GM19438 (cell line): ENCODE data around the gene PCDHB14.
"Not testable (repeated sequence)": the region's sequence is repeated elsewhere in the genome, so short reads cannot be mapped to it uniquely, and the experiment has no call there.

Experiments
- ATAC-seq: cut with Tn5 transposase; IDR thresholded peaks from one replicate; pipeline ENCODE4 v1.9.1; 2021; ENCODE audit warnings: low read depth; ENCODE audit not compliant: unreplicated experiment

PCDHB14 gene

DNA sequence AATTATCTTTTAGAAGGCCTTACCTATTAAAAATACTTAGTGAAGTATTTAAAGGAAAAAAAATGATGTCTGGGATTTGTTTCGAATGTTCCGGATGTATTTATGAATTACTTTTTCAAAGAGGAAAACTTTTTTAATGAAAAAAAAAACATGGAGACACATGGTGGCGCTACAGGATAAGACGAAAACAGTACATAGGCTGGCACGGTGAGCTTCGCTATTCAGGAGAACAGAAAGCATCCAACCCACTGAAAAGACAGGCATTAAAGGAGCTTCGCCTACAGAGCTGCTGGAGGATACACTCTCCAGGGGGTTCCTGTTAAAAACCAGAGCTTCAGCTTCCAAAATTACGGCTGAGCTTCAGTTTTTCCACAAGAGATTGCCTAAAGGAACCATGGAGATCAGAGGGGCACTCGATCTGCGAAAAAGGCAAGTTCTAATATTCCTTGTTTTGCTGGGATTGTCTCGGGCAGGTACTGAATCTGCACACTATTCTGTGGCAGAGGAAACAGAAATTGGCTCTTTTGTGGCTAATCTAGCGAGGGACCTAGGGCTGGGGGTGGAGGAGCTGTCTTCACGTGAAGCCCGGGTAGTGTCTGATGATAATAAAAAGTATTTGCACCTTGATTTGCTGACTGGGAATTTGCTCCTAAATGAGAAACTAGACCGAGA is at the start of gene PCDHB14:
Gene PCDHB14 (plus strand): TSS at position 232 of the 672 bp plus-strand sequence. CDS start 163 bp downstream, at position 395.
- no peak for ATAC-seq

DNA sequence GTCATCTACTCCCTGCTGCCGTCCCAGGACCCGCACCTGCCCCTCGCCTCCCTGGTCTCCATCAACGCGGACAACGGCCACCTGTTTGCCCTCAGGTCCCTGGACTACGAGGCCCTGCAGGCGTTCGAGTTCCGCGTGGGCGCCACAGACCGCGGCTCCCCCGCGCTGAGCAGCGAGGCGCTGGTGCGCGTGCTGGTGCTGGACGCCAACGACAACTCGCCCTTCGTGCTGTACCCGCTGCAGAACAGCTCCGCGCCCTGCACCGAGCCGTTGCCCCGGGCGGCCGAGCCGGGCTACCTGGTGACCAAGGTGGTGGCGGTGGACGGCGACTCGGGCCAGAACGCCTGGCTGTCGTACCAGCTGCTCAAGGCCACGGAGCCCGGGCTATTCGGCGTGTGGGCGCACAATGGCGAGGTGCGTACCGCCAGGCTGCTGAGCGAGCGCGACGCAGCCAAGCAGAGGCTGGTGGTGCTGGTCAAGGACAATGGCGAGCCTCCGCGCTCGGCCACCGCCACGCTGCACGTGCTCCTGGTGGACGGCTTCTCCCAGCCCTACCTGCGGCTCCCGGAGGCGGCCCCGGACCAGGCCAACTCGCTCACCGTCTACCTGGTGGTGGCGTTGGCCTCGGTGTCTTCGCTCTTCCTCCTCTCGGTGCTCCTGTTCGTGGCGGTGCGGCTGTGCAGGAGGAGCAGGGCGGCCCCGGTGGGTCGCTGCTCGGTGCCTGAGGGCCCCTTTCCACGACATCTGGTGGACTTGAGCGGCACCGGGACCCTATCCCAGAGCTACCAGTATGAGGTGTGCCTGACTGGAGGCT is 48.6 kb upstream of the PCDHB14 start:
- ATAC-seq, result not testable (repeated sequence)

DNA sequence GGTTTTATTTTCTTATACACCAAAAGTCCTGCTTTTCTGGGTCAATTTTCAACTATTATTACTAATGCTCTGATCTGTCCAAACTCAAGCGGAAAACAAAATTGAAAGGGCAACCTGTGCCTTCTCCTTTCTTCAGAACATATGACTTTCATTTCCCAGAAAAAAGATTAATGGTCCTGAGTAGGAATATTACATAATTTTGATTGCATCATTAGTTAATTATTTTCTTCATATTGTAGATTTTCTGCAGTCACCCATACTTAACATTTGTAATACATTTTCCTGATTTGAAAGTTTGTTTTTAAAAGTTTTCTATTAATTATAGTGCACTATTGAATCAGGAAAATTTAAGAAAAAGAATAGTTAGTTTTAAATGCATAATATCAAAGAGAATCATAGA is 47.2 kb upstream of the PCDHB14 start:
- ATAC-seq, result no peak

DNA sequence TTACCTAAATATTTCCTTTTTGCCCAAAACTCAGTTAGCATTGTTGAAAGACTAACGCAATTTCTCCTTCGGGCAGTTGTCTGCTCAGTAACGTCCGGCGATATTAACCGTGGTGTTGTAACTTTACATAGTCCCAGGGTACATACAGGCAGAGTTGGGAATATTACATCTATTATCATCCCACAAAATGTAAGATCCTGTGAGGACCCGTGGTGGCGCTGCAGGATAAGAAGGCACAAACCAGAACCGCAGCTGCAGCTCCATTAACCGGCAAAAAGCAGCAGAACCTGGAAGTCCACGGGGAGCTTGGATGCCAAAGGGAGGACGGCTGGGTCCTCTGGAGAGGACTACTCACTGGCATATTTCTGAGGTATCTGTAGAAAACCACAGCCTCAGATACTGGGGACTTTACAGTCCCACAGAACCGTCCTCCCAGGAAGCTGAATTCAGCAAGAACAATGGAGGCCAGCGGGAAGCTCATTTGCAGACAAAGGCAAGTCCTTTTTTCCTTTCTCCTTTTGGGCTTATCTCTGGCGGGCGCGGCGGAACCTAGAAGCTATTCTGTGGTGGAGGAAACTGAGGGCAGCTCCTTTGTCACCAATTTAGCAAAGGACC is 45.5 kb upstream of the PCDHB14 start, which contains the start of gene PCDHB8:
Gene PCDHB8 (plus strand): TSS at position 214 of the 615 bp plus-strand sequence. CDS start 245 bp downstream, at position 459.
- ATAC-seq, result not testable (repeated sequence)

DNA sequence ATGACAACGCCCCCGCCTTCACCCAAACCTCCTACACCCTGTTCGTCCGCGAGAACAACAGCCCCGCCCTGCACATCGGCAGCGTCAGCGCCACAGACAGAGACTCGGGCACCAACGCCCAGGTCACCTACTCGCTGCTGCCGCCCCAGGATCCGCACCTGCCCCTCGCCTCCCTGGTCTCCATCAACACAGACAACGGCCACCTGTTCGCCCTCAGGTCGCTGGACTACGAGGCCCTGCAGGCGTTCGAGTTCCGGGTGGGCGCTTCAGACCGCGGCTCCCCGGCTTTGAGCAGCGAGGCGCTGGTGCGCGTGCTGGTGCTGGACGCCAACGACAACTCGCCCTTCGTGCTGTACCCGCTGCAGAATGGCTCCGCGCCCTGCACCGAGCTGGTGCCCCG is 43.8 kb upstream of the PCDHB14 start:
- ATAC-seq, result not testable (repeated sequence)

DNA sequence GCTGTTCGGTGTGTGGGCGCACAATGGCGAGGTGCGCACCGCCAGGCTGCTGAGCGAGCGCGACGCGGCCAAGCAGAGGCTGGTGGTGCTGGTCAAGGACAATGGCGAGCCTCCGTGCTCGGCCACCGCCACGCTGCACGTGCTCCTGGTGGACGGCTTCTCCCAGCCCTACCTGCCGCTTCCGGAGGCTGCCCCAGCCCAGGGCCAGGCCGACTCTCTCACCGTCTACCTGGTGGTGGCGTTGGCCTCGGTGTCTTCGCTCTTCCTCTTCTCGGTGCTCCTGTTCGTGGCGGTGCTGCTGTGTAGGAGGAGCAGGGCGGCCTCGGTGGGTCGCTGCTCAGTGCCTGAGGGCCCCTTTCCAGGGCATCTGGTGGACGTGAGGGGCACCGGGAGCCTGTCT is 43.3 kb upstream of the PCDHB14 start:
- not testable (repeated sequence) for ATAC-seq

DNA sequence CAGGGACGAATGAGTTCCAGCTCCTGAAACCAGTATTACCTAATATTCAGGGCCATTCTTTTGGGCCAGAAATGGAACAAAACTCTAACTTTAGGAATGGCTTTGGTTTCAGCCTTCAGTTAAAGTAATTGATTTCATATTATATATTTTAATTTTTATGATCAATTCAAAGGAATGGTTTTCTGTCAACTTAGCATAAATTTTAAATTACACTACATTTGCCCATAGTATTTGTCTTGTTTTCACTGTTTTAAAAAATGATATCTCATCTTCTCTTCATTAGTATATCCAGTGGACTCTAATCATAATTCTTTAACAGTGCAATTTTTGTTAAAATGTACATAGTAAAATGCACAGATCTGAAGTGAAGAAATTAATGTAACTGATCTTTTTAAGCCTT is 42.8 kb upstream of the PCDHB14 start:
- ATAC-seq, result no peak

DNA sequence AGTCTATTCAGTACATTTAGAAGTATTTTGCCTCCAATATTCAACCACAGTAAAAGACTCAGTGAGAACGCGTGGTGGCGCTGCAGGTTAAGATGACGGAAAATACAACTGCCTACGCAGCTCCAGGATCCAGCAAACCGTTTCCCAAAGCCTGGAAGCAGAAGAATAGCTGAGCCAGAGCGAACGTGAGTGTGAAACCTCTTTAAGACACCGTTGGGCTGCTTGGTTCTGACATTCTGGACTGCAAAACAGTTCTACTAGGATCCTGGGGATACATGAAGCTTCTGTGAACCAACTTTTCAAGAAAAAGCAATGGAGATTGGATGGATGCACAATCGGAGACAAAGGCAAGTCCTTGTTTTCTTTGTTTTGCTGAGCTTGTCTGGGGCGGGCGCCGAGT is 40.9 kb upstream of the PCDHB14 start, which contains the start of gene PCDHB16:
Gene PCDHB16 (plus strand): TSS at position 140 of the 400 bp plus-strand sequence. CDS start 173 bp downstream, at position 313.
- no peak for ATAC-seq

DNA sequence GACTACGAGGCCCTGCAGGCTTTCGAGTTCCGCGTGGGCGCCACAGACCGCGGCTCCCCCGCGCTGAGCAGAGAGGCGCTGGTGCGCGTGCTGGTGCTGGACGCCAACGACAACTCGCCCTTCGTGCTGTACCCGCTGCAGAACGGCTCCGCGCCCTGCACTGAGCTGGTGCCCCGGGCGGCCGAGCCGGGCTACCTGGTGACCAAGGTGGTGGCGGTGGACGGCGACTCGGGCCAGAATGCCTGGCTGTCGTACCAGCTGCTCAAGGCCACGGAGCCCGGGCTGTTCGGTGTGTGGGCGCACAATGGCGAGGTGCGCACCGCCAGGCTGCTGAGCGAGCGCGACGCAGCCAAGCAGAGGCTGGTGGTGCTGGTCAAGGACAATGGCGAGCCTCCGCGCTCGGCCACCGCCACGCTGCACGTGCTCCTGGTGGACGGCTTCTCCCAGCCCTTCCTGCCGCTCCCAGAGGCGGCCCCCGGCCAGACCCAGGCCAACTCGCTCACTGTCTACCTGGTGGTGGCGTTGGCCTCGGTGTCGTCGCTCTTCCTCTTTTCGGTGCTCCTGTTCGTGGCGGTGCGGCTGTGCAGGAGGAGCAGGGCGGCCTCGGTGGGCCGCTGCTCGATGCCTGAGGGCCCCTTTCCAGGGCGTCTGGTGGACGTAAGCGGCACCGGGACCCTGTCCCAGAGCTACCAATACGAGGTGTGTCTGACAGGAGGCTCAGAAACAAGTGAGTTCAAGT is 38.9 kb upstream of the PCDHB14 start:
- not testable (repeated sequence) for ATAC-seq

DNA sequence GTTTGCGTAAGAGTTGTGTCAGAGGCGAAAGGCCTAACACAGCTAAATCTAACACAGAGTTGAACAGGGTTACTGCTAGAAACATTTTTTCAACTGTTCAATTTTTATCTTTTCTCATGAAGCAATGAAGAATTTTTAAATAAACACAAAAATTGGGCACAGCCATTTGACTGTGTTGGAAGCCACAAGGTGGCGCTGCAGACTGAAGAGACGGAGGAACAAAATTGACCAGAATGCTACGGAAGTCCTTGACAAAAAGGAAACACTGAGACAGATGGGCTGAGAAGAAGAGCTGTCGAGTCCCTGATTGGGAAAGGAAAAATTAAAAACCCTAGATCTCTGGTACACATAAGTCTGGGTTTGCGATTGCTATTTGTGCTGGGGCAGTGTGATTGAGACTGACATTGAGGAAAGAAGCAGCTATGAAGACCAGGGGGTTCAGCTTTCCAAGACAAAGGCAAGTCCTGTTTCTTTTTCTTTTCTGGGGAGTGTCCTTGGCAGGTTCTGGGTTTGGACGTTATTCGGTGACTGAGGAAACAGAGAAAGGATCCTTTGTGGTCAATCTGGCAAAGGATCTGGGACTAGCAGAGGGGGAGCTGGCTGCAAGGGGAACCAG is 36.1 kb upstream of the PCDHB14 start, which contains the start of gene PCDHB9:
Gene PCDHB9 (plus strand): TSS at position 265 of the 616 bp plus-strand sequence. CDS start 158 bp downstream, at position 423.
- no peak for ATAC-seq

DNA sequence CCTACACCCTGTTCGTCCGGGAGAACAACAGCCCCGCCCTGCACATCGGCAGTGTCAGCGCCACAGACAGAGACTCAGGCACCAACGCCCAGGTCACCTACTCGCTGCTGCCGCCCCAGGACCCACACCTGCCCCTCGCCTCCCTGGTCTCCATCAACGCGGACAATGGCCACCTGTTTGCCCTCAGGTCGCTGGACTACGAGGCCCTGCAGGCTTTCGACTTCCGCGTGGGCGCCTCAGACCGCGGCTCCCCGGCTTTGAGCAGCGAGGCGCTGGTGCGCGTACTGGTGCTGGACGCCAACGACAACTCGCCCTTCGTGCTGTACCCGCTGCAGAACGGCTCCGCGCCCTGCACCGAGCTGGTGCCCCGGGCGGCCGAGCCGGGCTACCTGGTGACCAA is 34.5 kb upstream of the PCDHB14 start:
- ATAC-seq, result not testable (repeated sequence)

DNA sequence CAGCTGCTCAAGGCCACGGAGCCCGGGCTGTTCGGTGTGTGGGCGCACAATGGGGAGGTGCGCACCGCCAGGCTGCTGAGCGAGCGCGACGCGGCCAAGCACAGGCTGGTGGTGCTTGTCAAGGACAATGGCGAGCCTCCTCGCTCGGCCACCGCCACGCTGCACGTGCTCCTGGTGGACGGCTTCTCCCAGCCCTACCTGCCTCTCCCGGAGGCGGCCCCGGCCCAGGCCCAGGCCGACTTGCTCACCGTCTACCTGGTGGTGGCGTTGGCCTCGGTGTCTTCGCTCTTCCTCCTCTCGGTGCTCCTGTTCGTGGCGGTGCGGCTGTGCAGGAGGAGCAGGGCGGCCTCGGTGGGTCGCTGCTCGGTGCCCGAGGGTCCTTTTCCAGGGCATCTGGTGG is 34.0 kb upstream of the PCDHB14 start:
- ATAC-seq, result not testable (repeated sequence)

DNA sequence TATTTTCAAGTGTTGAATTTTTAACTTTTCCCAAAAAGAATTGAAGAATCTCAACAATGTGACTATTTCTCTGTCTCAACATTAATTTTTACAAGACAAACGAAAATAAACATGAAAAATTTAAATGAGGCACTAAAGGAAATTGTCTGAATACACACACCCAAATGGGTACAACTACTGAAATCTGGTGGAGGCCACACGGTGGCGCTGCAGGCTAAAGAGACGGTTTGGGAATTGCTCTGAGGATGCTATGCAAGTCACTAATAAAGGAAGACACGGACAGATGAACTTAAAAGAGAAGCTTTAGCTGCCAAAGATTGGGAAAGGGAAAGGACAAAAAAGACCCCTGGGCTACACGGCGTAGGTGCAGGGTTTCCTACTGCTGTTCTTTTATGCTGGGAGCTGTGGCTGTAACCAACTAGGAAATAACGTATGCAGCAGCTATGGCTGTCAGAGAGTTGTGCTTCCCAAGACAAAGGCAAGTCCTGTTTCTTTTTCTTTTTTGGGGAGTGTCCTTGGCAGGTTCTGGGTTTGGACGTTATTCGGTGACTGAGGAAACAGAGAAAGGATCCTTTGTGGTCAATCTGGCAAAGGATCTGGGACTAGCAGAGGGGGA is 30.9 kb upstream of the PCDHB14 start, which contains the start of gene PCDHB10:
Gene PCDHB10 (plus strand): TSS at position 244 of the 616 bp plus-strand sequence. CDS start 200 bp downstream, at position 444.
- ATAC-seq, result no peak

DNA sequence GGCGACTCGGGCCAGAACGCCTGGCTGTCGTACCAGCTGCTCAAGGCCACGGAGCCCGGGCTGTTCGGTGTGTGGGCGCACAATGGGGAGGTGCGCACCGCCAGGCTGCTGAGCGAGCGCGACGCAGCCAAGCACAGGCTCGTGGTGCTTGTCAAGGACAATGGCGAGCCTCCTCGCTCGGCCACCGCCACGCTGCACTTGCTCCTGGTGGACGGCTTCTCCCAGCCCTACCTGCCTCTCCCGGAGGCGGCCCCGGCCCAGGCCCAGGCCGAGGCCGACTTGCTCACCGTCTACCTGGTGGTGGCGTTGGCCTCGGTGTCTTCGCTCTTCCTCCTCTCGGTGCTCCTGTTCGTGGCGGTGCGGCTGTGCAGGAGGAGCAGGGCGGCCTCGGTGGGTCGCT is 28.8 kb upstream of the PCDHB14 start:
- ATAC-seq, result not testable (repeated sequence)

DNA sequence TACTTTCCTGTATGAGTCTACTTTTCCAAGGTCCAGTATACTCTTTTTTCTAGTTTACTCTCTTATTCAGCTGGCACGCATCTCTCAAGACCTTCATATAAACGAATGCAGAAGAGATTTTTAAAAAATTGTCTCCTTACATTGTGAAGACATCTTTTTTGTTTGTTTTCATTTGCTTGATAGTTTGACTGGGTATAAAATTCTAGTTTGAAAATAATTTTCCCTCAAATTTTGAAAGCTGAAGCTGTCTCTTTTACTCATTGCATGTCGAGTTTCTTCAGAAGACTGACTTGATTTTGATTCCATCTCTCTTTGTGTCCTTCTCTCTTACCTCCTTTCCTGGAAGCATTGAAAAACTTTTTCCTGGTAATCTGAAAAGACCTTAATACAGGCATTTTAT is 26.8 kb upstream of the PCDHB14 start:
- ATAC-seq, result no peak

DNA sequence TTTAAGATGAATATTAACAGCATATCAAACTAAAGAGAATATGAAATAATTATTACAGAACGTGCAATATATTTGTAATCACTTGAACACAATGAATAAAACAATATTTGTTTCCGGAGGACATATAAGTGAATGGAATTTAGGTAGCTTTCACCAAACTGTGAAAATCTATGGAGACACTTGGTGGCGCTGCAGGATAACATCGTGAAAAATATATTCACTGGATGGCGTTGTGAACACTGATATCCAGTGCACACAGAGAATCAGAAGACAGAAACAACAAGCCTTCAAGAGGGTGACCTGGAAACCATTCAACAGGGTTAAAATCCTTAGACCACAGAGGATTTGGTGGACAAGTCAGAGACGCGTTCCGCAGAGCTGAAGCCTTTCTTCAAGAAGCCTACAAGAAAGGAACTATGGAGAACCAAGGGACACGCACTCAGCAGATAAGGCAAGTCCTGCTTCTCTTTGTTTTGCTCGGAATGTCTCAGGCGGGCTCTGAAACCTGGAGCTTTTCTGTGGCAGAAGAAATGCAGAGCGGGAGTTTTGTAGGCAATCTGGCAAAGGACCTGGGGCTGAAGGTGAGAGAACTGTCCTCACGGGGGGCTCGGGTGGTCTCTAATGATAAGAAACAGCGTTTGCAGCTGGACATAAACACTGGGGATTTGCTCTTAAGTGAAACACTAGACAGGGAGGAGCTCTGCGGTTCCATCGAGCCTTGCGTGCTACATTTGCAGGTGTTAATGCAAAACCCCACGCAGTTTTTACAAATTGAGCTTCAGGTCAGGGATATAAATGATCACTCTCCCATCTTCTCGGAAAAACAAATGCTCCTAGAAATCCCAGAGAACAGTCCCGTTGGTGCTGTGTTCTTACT is 23.5 kb upstream of the PCDHB14 start, which contains the start of gene PCDHB11:
Gene PCDHB11 (plus strand): TSS at position 269 of the 877 bp plus-strand sequence. CDS start 148 bp downstream, at position 417.
- ATAC-seq, result no peak

DNA sequence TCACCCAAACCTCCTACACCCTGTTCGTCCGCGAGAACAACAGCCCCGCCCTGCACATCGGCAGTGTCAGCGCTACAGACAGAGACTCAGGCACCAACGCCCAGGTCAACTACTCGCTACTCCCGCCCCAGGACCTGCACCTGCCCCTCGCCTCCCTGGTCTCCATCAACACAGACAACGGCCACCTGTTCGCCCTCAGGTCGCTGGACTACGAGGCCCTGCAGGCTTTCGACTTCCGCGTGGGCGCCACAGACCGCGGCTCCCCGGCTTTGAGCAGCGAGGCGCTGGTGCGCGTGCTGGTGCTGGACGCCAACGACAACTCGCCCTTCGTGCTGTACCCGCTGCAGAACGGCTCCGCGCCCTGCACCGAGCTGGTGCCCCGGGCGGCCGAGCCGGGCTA is 22.0 kb upstream of the PCDHB14 start:
- ATAC-seq, result not testable (repeated sequence)

DNA sequence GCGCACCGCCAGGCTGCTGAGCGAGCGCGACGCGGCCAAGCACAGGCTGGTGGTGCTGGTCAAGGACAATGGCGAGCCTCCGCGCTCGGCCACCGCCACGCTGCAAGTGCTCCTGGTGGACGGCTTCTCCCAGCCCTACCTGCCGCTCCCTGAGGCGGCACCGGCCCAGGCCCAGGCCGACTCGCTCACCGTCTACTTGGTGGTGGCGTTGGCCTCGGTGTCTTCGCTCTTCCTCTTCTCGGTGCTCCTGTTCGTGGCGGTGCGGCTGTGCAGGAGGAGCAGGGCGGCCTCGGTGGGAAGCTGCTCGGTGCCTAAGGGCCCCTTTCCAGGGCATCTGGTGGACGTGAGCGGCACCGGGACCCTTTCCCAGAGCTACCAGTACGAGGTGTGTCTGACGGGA is 21.5 kb upstream of the PCDHB14 start:
- not testable (repeated sequence) for ATAC-seq
